Measurements from ENCODE around the gene COG3.

The COG3 gene

DNA sequence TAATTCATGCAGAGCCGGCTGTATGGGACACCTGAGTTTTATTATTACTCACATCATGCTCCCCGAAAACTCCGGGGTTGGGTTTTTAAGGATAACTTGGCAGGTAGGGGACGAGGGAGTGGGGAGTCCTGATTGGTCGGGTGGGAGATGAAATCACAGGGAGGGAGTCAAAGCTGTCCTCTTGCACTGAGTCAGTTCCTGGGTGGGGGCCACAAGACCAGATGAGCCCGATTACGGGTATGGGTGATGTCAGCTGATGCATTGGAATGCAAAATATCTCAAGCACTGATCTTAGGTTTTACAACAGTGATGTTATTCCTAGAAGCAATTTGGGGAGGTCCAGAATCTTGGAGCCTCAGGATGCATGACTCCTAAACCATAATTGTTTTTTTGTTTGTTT lies 18.6 kb upstream of the COG3 start:
- no peak for DNase-seq (ENCODE audit: low read depth in 2 of 2)

DNA sequence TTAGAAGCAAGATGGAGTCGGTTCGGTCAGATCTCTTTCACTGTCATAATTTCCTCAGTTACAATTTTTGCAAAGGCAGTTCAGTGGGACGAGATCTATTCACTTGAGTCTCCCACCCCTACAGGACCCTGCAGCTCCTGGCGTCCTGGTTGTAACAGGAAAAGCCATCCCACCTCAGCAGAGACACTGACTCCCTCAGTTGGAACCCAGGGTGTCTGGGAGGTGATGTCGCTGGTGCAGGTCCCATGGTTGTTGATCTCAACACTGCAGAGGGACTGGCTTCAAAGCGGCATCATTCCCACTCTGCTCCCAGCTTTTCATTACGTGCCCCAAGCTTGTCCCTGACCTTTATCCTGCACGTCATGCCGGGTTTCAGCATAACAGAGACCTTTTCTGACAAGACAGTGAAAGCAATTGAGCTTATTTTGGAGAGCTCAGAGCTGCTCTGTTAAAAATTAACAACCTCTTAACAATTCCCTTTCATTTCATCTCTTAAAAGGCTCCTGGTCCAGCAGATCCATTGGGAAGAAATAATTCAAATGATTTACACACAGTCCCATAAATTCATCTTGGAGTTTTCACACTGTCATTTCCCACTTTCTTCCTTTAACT lies 17.6 kb upstream of the COG3 start:
- DNase-seq (ENCODE audit: low read depth in 2 of 2), result no peak

DNA sequence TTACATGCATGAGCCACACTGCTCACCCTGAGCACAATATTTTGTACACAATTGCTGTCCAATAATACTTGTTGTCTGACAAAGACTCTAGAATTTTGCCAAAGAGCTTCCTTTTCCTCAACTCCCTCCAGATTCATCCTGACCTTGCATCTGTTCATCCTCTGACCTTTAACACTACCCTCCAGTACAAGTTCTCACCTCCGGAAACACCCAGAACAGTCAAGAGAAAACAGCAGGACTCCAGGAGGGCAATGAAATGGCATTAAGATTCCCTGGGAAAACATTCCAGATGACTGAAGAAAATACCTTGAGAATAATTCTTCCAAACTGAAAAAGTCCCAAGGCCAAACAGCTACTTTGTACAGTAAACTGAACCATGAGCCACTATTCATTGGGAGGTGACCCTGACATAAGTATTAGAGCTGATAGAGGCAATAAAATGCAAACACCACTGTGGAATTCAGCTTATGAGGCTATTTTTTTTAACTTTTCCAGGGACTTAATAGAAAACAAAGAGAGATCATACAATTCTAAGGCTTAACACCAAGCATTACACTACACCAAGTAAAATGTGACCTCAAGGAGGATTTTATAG lies 15.7 kb upstream of the COG3 start:
- no peak for DNase-seq (ENCODE audit: low read depth in 2 of 2)

DNA sequence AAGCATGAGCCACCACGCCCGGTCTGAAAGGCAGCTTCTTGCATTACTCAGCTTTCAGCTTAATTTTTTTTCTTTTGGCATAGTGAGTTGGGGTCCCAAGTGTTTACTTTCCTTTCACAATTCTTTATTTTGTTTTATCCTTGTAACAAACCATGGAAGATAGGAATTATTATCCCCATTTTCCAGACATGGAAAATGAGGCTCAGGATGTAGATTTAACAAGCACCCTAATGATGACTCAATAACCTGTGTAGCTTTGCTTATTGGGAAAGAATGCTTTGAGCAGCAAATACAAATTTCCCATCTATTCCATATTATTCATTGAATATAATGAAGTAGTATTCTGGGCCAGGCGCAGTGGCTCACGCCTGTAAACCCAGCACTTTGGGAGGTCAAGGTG lies 13.5 kb upstream of the COG3 start:
- no peak for DNase-seq (ENCODE audit: low read depth in 2 of 2)

DNA sequence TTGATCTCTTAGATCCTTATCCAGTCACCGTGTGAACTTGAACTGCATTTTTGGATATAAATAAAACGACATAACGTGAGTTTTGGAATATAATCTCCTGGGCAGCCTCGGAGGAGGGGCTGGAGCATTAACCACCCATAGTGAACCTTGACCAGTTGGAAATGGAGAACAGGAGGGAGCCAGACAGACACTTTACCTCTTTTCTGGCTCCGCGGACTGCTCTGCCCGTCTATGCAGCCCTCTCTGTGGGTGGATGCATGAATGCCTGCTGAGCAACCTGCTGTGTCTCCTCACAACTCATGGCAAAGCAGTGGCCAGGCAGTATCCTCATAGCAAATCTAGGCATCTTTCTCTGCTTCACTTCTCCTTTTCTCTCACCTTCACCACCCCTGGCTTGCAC lies 10.5 kb upstream of the COG3 start:
- no peak for DNase-seq (ENCODE audit: low read depth in 2 of 2)

DNA sequence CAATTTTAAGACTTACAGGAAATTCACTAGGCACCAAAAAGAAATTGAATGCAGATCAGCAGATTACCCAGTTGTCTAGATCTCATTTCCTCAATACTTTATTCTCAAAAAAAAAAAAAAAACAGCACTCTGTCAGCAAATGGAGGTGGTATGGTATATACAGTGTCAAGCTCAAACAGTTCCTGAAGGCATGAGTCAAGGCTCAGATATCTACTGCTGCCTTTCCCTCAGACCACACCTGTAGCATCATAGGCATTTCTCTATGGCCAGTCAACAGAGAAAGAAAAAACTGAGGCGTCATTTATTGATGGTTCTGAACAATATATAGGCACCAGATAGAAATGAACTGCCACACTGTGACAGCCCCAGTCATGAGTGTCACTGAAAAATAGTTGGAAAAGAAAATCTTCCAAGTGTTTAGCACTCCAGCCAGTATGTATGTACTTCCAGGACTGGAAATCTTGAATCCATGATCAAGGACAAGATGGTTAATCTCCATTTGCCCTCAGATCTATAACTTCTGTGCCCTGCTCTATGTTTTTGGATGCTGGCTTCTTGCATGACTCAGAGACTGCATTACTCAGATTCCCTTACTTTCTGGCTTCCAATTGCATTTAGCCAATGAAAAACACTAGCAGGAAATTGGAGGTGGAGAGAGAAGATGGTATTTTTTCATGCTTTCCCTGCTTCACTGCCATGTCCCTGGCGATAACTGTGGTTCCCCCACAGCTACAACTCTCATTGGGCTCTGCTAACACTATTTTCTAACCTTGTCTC lies 8.4 kb upstream of the COG3 start:
- DNase-seq (ENCODE audit: low read depth in 2 of 2), result no peak

DNA sequence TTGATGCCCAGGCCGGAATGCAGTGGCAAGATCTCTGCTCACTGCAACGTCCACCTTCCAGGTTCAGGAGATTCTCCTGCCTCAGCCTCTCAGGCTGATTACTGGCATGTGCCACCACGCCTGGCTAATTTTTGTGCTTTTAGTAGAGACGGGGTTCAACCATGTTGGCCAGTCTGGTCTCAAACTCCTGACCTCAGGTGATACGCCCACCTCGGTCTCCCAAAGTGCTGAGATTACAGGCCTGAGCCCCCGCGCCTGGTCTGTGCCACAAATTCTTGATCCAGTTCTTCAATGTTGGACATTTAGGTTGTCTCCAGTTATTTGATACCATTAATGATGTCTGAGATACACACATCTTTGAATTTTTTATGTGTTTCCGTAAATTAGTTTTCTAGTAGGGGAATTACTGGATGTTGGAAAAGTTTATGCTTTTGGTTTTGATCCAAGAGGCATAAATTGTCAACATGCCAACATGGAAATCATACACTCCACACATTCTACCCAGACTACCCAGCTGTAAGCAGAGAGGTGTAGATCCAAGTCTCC lies 525 bp upstream of the COG3 start:
- DNase-seq (ENCODE audit: low read depth in 2 of 2), result no peak

DNA sequence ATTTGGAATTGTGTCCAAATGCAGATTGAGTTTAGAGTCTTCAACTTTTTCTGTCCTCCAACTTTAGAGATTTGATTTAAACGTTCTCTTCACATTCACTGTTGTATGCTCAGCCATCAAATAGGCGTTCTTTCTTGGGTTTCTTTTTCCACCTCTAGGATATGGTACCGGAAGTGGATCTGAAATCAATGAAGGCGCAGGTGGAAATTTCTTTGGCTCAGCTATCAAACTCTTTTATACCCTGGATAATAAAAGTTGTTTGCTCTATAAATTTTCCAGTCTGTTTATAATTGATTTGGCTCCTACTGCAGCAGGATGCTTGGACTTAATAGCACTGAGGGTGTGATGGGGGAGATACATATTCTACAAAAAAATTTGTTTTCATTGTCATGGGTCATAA lies 1.6 kb downstream of the COG3 start:
- DNase-seq (ENCODE audit: low read depth in 2 of 2), result no peak

DNA sequence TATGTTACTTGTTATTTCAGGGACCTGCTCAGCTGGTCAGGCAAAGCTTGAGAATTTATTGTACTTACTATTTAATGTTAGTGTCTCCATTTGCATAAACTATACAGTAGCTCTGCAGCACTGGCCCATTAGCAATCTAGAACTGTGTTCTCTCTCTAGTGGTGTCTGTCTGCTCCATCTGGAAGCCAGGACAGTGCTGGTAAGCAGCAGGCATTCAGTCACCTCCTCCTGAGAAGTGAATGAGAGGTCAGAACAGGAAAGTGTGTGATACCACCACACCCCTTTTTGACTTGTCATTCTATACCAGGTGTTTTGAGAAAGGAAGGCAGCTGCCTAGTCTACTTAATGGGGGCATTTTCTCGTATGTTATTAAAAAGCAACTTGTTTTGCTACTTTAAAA lies 3.9 kb downstream of the COG3 start:
- no peak for DNase-seq (ENCODE audit: low read depth in 2 of 2)

DNA sequence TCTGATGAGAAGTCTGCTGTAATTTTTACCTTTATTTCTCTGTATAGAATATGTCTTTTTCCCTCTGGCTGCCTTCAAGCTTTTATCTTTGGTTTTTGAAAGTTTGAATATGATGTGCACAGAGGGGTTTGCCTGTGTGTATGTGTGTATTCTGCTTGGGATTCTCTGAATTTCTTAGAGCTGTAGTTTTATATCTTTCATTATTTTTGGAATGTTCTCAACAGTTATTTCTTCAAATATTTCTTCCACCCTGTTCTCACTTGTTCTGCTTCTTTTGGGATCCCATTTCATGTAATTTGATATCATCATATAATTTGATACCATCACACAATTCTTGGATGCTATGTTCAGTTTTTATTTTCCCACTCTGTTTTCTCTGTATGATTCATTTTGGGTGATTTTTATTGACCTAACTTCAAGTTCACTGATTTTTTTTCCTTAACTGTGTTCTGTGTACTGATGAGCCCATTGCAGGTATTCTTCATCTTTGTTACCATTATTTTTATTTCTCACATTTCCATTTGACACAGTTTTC lies 7.5 kb downstream of the COG3 start:
- no peak for DNase-seq (ENCODE audit: low read depth in 2 of 2)

DNA sequence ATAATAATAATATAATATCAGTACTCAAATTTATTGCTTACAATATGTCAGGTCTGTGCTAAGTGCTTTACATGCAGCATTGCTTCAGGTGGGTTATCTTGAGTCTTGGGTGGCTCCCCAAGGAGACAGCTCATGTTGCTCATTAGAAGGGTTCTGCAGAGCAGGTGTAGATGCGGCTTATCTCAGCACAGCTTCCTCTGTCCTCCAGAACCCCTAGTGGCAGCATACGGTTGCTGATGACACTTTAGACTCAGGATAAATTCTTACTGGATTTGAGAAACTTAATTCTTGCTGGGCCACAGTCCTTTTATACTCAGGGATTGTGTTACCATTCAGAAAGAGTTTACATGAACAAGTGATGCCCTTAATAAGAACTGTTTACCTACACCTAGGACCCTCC lies 8.9 kb downstream of the COG3 start:
- no peak for DNase-seq (ENCODE audit: low read depth in 2 of 2)

DNA sequence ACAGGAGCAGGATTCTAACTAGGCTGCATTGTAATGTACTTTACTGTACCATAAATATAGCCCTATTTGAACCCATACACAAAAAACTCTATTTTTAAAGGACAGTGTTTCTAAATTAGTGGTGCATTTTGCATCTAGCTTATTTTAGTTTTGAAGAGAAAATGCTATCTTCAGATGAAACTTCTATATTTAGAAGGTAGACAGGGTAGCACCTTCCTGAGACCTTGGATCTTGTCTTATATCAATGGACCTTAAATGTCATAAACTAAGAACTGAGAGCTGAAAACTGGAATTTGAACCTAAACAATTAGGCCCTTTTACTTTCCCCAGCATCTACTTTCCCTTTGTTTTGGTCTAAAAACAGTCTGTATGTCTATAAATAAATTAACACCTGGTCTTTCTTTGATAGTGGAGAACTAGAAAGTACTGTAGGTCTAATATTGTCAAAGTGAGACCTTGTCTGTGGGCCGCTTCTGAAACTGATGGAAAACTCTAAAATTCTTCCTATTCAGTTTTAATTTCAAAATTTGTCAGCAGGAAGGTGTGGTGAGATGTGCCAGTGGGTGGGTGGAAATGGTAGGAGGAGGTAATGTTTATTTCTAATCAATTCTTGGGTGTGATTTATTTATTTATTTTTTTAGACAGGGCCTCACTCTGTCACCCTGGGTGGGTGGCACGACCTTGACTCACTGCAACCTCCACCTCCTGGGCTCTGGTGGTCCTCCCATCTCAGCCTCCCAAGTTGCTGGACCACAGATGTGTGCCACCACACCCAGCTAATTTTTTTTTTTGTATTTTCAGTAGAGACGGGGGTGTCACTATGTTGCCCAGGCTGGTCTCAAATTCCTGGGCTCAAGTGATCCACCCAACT lies 10.1 kb downstream of the COG3 start:
- no peak for DNase-seq (ENCODE audit: low read depth in 2 of 2)

DNA sequence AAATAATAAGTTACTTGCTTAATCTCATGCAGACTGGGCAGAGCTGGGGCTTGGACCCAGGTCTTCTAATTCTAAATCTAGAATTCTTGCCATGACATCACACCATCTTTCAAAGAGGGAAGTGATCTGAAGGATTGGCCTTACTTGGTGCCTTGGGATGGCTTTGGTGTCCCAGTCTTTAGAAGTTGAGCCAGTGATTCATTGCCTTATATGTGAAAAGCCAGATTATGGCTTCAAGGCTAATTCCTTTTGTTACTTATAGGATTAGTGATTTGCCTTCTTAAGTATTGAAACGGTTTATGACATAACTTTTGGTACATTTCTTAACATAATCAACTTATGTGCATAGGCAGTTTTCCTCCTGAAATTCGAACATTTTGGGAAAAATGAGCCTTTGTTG lies 14.9 kb downstream of the COG3 start:
- no peak for DNase-seq (ENCODE audit: low read depth in 2 of 2)

DNA sequence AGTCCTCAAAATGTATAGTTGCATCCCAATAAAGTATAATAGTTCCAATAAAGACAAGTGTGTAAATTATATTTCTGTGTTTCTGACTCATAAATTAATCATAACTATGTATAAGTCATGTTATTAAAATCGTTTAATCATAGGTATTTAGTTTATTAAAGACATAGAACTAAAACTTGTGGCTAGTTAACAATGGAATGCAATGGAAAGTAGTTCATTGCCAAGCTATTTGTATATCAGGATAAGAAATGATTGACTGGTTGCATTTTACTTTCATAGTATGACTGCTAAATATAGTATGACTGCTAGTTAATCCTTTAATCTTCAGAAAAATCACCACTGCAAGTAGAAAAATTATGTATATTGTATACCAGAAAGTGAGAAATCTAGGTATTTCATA lies 16.9 kb downstream of the COG3 start:
- no peak for DNase-seq (ENCODE audit: low read depth in 2 of 2)

DNA sequence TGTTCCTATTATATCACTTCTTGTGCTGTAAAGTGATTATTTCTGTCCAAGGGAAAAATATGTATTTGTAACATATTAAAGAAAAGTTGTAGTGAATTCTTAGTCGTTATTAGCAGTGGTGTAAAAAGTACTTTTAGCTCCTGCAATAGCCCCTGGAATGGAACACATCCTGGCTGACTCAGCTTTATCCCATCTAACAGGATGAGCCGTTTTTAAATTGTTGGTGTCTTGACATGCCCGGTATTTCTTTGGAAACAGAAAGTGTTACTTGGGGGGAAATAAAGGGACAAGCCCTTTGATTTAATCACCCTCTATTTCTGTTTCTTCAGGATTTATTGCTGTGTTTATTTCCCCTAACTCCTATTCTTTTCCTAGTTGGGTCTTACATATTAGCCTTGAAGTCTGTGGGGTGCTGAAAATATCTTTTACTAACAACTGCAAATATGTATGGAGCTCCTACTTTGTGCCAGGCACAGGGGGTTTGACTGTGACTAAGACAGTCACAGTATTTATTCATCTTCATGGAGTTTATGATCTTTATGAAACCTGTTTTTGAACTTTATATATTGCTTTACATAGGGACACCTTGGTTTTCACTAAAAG lies 17.9 kb downstream of the COG3 start:
- no peak for DNase-seq (ENCODE audit: low read depth in 2 of 2)

DNA sequence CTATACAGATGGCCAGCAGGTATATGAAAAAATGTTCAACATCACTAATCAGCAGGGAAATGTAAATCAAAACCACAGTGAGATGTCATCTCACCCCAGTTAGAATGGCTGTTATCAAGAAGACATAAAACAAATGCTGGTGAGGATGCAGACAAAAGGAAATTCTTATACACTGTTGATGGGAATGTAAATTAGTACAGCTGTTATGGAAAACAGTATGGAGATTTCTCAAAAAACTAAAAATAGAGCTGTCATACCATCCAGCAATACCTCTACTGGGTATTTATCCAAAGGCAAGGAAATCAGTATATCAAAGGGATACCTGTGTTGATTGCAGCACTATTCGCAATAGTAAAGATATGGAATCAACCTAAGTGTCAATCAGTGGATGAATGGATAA lies 22.9 kb downstream of the COG3 start:
- no peak for DNase-seq (ENCODE audit: low read depth in 2 of 2)

DNA sequence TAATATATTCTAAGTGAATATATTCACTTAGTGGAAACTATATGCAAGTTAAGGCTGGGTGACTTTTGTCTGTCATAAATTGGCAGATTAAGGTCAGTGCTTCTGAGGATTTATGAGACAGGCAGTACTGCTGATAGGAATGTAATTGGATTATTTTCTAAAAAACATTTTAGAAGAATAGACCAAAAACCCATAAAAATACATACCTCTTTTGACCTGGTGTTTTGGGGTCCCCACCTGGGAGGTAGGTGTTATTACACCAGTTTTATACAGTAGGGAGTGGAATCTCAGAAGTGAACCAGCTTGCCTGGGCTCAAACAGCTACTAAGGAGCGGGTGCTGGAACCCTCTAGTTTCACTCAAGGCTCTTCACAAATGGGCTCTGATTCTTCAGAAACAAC lies 25.3 kb downstream of the COG3 start:
- DNase-seq (ENCODE audit: low read depth in 2 of 2), result no peak

DNA sequence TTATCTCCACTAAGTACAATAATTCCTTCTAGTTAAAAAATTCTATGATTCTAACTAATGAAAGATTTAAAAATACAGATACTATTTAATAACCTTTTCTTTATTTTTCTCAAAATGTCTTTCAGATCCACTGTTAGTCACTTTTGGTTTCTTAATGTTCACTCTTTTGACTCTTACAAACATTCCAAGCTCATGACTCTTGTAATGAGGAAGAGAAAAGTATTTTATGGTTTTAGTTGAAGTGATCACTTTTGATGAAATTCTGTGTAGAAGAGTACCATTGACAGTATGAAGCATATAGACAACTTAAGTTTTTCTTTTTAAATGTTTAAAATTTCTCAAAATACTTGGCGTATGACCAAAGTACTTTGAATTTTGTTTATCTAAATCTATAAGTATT lies 27.8 kb downstream of the COG3 start:
- DNase-seq (ENCODE audit: low read depth in 2 of 2), result no peak

DNA sequence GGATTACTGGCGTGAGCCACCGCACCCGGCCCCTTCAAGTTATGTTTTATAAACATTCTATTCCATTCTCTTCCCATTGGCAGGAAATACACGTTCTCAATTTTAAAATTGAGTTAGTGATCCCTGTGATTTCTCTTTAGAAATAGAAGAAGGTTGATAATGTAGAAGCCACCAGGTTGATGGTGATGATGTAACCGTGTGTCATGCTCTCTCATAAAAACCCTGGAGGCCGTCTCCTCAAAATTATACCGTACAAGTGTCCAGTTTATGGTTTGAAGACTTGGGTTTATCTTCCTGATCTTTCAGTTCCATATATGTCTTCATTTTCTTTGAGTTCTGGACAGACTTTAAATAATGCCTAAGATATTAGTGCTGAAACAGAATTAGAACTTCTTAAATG lies 32.2 kb downstream of the COG3 start:
- DNase-seq (ENCODE audit: low read depth in 2 of 2), result no peak

DNA sequence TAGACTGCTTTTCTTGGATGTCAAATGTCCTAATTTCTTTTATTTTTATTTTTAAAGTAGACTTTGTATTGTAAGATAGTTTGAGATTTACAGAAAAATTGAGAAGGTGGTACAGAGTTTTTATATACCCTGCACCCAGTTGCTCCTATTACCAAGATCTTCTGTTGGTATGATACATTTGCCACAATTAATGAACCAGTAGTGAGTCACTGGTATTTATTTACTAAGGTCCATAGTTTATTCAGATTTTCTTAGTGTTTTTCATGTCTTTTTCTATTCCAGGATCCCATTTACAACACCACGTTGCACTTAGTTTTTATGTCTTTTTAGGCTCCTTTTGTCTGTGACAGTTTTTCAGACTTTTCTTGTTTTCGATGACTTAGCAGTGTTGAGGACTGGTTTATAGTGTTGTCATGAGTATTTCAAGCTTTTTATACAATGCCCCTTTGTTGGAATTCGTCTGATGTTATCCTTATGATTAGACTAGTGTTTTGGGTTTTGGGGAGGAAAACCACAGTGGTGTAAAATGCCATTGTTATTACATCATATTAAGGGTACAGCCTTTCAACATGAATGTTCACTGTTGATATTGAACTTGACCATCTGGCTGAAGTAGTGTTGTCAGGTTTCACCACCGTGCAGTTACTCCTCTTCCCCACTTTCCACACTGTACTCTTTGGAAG lies 35.9 kb downstream of the COG3 start:
- DNase-seq (ENCODE audit: low read depth in 2 of 2), result no peak

DNA sequence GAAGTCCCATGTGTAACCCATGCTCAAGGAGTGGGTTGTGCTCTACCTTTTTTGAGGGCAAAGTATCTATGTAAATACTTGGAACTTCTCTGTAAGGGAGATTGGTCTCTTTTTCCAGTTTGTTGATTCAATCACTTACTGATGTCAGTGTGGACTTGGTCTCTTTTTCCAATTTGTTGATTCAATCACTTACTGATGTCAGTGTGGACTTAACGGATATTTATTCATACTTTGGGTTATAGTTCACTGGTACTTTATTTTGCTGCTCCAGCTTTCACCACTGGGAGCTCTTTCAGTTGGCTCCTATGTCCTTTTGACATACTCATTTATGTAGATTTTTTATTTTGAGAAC lies 36.4 kb downstream of the COG3 start:
- DNase-seq (ENCODE audit: low read depth in 2 of 2), result no peak
